Measurements from ENCODE around the gene CHERP. TPM values are rescaled to one million over a fixed set of nuclear protein-coding genes. Genes with fewer than 3 reads are reported as not detected.

Gene CHERP
- total and polyA plus RNA-seq, 2 of the 13 experiments (the other 11 are each of a cell fraction or from before 2014, with no cell fraction given): 4.3 to 5.4 TPM

GRCh38 chr19:16585094-16585801 is 43.0 kb upstream of the CHERP start:
- intact Hi-C loops (cut with micrococcal nuclease; ENCODE audit: unreplicated experiment): no loop called here
- in situ Hi-C loops (cut with HindIII; ENCODE audit: extremely low pct_ligation_motif_present, low pct_unique_long_range_greater_than_20kb): no loop called here
- H2AFZ ChIP-seq (ENCODE audit: low read length): no peak overlapping the region
- H3K27me3 ChIP-seq (ENCODE audit: control insufficient read depth in 1 of 2, insufficient read depth in 2 of 2, low read length in 2 of 2): no peaks in the 10 kb centered on the region
- no TSS peak for BruUV-seq (replicated peaks)
- 91% methylated on average over 12 of the region's 13 CpGs for WGBS (ENCODE audit: low lambda C conversion rate)
- H3K36me3 ChIP-seq (replicated peaks in 1 of 2; ENCODE audit: control insufficient read depth in 1 of 2, insufficient read depth in 2 of 2, low read length in 2 of 2): no peaks in the 10 kb centered on the region; a peak in 1 of 5 replicates
- no peak overlapping the region for H3K27ac ChIP-seq (ENCODE audit: extremely low read length, insufficient read depth, low read length)
- H3K4me1 ChIP-seq (ENCODE audit: insufficient read depth, low read length): peaks cover 16% of the 10 kb centered on the region
- H4K20me1 ChIP-seq (ENCODE audit: insufficient read depth, low read length): peaks cover 13% of the 10 kb centered on the region; the same call in 1 of the 2 replicates
- peaks cover 86% of the 10 kb centered on the region for H3K79me2 ChIP-seq (ENCODE audit: insufficient read depth, low read length)
- no peak for FAIRE-seq
- ChIA-PET CTCF (ENCODE audit: low intra/inter-chr PET ratio, low total read pairs) (no interaction called here), POLR2A (interaction anchor here (1.1 kb wide), 1 partner anchor 9 kb away, joined by 3 read pairs; no protein-coding TSS in a partner anchor)
- no peak for DNase-seq (ENCODE audit: low spot score)
- no peaks in the 10 kb centered on the region for H3K9me3 ChIP-seq (ENCODE audit: low read length)
- no peak for TF ChIP-seq ZSCAN9 (CRISPR knock-in tag; IDR thresholded peaks at IDR 0.05; ENCODE audit: borderline replicate concordance)
- no peak for TF ChIP-seq SNAI1 (CRISPR knock-in tag; IDR thresholded peaks at IDR 0.05; ENCODE audit: borderline replicate concordance)
- TF ChIP-seq ZNF841 (CRISPR knock-in tag; IDR thresholded peaks at IDR 0.05; ENCODE audit: borderline replicate concordance): no peak
- no peak for TF ChIP-seq ZNF878 (CRISPR knock-in tag; IDR thresholded peaks at IDR 0.05)
- TF ChIP-seq DMAP1 (CRISPR knock-in tag; IDR thresholded peaks at IDR 0.05): no peak
- TF ChIP-seq ZBTB49 (CRISPR knock-in tag; IDR thresholded peaks at IDR 0.05; ENCODE audit: borderline replicate concordance): no peak
- TF ChIP-seq ZNF792 (CRISPR knock-in tag; IDR thresholded peaks at IDR 0.05): no peak
- no peak for TF ChIP-seq SRY (CRISPR knock-in tag; IDR thresholded peaks at IDR 0.05)
- no peak for TF ChIP-seq ZNF432 (CRISPR knock-in tag; IDR thresholded peaks at IDR 0.05; ENCODE audit: borderline replicate concordance)
- TF ChIP-seq CBFB (CRISPR knock-in tag; IDR thresholded peaks at IDR 0.05): no peak
- TF ChIP-seq NFIC (IDR thresholded peaks at IDR 0.05; ENCODE audit: low read length): no peak
- no peak for TF ChIP-seq ZNF160 (CRISPR knock-in tag; IDR thresholded peaks at IDR 0.05)
- TF ChIP-seq ZBTB38 (CRISPR knock-in tag; IDR thresholded peaks at IDR 0.05): no peak
- TF ChIP-seq ZUFSP (CRISPR knock-in tag; IDR thresholded peaks at IDR 0.05; ENCODE audit: borderline replicate concordance): no peak
- no peak for TF ChIP-seq ZNF558 (CRISPR knock-in tag; IDR thresholded peaks at IDR 0.05; ENCODE audit: borderline replicate concordance)
- TF ChIP-seq ZNF589 (CRISPR knock-in tag; conservative IDR thresholded peaks at IDR 0.05): no peak
- no peak; the same call in 2 of the 3 replicates for ATAC-seq
- H3K9ac ChIP-seq (ENCODE audit: insufficient read depth, low read depth, low read length): no peak overlapping the region
- H3K4me2 ChIP-seq (ENCODE audit: low read depth, low read length): no peak overlapping the region
- H3K4me3 ChIP-seq (replicated peaks in 1 of 3; ENCODE audit: insufficient read depth in 1 of 3, low read depth in 2 of 3, low read length in 3 of 3): no peak overlapping the region

Data from HepG2 (cell line).